MM.1S (cell line): ENCODE measurements around the gene TBC1D14.

ENCODE experiments used
- EZH2 ChIP-seq: fragments of 300-600 bp; sonication (generic); optimal IDR thresholded peaks from 2 replicates; pipeline ENCODE3; 2017; ENCODE audit warnings: low read depth, mild to moderate bottlenecking, antibody characterized with exemption, low read length, mixed read lengths
- EZH2phosphoT487 ChIP-seq: fragments of 300-600 bp; sonication (generic); IDR thresholded peaks from 2 replicates; pipeline ENCODE4 v1.6.1; 2018; ENCODE audit warnings: antibody characterized with exemption, low read length
- TF ChIP-seq, protein P1 (sequence below): fragments of 300-600 bp; sonication (generic); IDR thresholded peaks from 2 replicates; pipeline ENCODE4 v1.5.1; 2016; ENCODE audit warnings: antibody characterized with exemption, low read length, mixed read lengths

DNA sequence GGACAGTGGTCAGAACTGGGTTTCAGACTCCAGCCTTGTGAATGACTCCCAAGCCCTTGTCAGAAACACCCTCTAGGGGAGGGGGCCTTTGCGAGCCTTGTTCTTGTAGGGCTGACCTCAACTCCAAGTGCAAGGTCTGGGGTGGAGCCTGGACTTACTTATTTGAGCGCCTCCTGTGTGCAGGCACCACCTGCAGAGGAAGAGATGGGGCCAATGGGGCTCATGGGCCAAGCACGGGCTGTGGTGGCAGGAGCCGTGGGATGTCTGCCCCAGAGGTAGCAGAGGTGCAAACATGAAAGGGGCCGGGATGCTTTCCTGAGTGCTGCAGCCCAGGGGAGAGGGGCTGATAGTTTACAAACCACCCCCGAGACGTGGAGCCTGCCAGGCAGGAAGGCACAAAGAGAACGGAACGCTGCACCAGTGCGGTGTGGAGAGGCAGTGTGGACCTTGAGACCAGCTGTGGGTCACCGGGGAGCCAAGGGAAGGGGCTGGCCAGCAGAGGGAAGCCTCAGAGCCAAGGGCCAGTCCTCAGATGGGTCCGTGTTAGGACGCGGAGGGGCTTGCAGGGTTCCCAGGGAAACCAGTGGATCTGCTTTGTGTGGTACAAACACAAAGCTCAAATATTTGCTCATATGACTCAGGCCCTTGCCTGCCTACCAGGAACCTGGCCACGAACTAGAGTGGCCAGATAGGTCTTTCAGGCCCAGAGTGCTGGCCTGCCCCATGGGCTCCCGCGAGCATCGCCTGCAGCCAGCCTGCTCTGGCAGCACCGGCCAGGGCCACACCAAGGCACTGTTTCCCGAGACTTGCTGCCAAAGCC, 124.8 kb downstream of the TBC1D14 start:
- no peak for TF ChIP-seq EZH2
- TF ChIP-seq, protein P1, sequence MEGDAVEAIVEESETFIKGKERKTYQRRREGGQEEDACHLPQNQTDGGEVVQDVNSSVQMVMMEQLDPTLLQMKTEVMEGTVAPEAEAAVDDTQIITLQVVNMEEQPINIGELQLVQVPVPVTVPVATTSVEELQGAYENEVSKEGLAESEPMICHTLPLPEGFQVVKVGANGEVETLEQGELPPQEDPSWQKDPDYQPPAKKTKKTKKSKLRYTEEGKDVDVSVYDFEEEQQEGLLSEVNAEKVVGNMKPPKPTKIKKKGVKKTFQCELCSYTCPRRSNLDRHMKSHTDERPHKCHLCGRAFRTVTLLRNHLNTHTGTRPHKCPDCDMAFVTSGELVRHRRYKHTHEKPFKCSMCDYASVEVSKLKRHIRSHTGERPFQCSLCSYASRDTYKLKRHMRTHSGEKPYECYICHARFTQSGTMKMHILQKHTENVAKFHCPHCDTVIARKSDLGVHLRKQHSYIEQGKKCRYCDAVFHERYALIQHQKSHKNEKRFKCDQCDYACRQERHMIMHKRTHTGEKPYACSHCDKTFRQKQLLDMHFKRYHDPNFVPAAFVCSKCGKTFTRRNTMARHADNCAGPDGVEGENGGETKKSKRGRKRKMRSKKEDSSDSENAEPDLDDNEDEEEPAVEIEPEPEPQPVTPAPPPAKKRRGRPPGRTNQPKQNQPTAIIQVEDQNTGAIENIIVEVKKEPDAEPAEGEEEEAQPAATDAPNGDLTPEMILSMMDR = no peak
- TF ChIP-seq EZH2phosphoT487 = no peak
